ENCODE measurements around the gene ALDH3A1.

The ALDH3A1 gene

DNA sequence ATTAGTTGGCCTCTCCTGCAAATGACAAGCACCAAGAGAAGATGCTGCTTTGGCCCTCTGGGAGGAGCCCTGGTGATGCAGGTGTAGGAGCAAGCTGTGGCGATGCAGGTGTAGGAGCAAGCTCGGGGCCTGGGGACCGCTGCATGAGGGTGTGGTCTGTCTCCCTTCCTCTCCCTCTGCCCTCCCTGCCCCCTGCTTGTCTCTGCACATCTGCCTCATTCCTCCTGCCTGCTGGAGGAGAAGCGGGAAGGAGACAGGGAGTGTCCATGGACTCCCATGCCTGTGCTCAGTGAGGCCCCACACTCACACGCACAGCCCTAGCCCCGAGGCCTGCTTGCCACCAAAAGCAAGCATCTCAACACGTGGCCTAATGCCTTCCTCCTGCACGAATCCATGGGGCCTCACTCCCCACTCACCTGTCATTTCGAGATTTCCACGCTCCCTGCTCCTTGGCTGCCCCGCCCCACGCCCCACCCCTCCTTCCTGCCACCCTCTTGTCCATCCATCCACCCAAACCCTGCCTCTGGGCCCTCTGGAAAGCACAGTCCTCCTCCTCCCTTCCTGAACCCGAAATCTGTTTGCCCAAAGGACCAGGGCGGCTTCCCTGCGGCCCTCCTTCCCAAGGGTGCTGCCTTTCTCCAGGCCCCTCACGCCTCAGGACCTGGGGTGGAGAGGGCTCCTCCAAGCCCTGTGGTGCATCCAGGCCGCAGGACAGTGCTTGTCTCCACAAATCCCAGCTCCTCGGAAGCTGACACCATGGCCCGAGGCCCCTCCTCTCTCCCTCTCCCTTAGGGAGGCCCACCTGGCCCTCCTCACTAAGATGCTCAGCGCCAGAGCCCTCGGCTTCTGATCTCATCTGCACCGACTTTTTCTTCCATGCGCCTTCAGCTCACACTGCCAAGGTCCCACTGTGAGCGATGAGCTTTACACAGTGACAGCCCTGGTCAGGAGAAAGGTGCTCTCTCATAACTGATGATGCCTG, 11.8 kb upstream of the ALDH3A1 start:
- DNase-seq (ENCODE audit: low read depth): no peak

DNA sequence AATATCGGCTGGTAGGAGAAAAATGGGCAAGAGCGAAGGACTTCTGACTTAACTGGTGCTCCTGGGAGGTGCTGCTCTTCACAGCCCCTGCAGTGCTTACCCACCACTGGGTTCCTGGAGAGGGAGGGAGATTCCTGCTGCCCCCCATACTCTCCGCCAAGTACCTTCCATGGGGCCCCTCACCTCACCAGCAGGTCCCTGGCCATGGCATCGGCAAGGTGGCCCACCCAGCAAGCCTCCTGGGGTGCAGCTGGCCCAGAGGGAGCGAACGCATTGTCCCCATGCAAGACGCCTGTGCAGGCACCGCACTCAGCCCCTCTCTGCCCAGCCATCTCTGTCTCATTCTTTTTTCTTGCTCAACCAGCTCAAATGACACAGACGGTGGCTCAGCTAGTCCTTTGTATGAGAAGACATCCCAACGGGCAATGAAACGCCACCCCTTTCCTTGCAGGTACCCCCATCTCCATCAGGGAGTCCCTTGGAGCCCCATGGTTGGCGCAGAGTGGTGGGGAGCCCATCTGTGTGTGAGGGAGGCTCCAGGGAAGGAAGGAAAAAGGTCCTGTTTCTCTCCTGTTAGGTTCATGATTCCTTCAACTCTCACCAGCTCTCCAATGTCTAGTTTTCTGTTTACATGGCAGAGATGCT, 9.6 kb upstream of the ALDH3A1 start:
- DNase-seq (ENCODE audit: low read depth): no peak

DNA sequence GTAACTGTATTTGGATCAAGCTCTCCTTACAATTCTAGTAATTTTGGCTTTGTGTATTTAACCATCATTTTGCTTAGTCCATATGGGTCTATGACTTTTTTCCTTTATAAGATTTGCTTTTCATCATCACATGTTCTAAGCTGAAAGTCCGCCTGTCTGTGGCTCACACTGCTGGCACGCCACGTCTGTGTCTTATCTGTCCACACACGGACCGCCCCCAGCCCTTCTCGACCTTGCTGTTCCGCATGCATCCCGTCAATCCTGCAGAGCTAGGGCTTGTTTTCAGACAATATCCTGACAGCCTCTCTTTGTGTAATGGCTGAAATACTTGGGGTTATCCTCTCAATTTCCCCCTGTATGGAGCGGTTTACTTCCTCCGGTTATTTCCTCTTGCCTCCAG, 8.4 kb upstream of the ALDH3A1 start:
- no peak for DNase-seq (ENCODE audit: low read depth)

DNA sequence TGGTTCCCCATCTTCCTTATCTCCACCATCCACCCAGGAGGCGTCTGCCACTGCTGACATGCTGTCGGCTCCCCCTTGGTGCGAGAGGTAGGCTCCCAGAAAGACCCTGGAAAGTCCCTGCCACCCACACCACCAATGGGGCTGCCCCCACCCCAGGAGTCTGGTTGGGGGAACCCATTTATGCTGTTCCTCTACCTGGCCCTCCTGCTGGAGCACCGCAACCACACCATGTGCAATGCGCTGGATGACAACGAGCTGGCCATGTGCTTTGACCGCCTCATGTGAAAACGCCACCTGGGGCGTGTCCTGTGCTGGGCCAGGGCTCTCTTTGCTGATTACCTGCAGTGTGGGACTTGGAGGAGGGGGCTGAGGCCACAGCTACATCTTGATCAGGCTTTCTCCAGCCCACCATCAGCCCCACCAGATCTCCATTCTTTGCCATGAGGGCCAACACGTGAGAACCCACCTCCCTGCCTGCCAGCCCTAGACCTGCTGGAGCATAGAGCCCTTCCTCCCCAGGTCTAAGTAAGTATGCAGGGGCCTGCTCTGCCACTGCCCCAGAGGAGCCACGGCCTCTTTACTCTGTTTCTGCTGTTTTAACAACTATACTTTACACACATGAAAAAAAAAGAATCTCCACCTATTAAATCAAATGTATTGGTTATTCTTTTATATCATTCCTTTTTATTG, 7.9 kb upstream of the ALDH3A1 start:
- no peak for DNase-seq (ENCODE audit: low read depth)

DNA sequence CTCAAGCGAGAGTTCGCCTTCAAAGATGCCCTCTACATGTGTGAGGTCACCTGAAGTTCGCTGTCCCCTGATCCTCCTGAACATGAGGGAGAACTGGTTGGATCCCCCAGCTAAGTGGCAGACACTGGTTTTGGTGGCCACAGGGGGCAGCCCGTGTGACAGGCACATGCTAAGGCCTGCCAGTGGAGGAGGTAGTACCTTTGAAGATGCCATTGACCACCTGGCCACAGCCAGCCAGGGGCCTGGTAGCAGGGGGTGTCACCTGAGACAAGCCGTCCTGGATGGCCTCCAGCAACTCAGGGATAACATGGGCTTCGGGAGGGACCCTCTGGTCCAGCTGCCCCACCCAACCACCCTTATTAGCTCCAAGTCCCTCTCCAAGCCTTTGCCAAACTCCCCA, 7.3 kb upstream of the ALDH3A1 start:
- DNase-seq (ENCODE audit: low read depth): no peak

DNA sequence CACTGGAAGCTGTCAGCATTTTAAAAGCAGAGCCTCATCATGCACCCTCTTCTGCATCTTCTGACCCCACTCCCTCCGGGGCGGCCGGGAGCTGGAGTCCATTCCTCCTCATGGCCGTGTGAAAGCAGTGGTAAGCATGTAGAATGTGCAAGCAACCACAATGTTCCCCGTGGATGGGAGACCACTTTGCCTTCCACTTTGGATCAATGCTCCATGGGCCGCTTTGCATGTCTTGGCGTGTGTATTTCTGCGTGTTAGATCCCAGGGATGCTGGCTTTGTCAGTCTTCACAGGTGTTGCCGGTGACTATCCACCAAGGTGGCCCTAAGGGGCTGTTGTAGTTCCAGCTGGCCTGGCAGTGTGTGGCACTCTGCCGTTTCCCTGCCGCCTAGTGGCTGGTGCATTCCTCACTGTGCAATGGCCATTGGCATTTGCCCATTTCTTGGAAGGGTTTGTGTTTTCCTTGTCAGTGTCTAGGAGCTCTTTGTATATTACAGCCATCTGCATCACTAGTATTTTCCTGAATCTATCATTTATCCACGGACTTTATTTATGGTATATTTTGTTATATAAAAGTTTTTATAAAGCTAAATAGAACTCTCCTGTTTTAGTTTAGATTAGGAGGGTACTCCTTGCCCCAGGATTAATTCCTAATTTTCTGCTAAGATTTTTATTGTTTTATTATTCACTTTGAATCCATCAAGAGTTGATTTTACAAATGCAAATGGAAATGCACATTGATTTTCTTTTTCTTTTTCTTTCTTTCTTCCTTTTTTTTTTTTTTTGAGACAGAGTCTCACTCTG, 5.8 kb upstream of the ALDH3A1 start:
- DNase-seq (ENCODE audit: low read depth): no peak

DNA sequence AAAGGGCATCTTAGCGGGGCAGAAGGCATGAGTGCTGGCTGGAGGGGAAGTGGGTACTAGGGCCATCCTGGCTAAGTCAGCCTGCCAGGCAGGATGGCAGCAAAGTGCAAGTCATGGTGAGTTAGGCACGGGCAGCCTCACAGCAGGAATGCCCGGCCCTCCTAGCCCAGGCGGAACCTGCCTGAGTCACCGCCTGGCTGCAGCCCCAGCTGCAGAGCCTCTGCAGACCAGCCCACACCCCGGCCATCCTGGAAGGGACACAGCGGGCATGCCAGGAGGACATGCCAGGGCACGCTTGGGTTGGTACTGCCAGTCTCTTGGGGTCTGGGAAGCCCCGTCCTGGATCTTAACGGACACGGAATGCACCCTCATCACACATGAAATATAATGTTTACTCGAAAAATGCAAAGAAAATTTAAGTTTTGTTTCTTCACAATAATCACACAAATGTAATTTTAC, 5.0 kb upstream of the ALDH3A1 start:
- DNase-seq (ENCODE audit: low read depth): peak; percentile 68

DNA sequence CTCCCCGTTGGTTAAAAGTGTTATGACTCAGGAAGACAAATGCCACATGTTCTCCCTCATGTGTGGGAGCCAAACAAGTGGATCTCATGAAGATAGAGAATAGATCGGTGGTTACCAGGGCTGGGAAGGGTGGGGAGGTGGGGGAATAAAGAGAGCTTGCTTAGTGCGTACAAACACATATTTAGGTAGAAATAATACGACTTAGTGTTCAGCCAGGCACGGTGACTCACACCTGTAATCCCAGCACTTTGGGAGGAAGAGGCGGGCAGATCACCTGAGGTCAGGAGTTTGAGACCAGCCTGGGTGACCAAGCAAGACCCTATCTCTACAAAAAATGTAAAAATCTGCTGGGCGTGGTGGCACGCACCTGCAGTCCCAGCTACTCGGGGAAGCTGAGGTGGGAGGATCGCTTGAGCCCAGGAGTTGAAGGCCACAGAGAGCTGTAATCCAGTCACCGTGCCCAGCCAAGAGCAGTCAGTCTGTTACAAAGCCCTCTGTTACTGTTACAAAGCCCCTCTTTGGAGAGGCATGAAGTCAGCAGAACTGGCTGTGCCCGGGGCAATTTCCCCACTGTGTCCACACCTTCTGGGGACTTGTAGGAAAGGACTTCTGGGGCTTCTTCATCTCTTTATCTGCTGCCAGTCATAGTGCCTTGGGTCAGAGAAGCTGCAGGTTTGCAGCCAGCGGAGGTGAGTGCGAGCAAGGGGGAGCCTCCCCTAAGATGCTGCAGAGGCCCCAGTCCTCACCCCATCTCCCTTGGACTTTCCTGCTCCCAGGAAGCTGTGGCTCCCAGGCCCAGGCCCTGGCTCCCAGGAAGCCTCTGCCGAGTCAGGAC, 4.3 kb upstream of the ALDH3A1 start:
- no peak for DNase-seq (ENCODE audit: low read depth)

DNA sequence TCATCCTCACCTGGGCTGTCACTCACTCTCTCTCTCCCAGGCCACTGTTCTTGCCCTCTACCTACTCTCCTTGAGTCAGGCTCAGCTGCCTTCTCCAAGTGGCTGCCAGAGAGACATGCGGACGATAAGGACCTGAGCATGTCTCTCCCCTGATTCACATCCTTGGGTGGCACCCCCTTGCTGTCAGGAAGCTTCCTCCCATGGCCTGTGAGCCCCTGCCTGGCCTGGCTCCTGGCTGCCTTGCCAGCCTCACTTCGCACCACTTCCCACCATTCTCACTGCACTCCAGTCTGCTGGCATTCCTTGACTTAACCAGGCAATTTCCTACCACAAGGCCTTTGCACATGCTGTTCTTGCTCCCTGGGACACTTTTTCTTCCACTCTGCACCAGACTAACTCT, 2.7 kb upstream of the ALDH3A1 start:
- DNase-seq (ENCODE audit: low read depth): no peak

DNA sequence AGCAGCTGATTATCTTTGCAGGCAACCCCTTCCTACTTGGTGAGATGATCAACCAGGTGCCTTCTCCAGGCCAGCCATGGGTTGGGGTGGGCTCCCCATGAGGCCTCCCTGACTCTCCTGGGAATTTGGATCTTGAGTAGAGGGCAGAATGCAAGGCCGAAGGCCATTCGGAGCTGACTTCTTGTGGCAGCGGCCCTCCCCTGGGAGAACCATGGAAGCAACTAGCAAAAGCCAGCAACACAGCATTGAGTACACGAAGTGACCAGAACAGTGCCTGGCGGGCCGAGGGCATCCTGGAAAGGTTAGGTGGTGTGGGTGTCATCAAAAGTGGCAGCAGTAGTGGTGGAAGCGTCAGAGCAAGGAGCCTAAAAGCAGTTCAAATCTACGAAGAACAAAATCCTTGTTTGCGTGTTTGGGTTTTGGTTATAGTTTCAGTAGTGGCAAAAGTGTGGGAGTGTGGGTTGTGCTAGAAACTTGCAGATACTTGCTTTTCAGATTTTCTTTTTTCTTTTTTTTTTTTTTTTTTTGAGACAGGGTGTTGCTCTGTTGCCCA, 2.0 kb upstream of the ALDH3A1 start:
- DNase-seq (ENCODE audit: low read depth): no peak

DNA sequence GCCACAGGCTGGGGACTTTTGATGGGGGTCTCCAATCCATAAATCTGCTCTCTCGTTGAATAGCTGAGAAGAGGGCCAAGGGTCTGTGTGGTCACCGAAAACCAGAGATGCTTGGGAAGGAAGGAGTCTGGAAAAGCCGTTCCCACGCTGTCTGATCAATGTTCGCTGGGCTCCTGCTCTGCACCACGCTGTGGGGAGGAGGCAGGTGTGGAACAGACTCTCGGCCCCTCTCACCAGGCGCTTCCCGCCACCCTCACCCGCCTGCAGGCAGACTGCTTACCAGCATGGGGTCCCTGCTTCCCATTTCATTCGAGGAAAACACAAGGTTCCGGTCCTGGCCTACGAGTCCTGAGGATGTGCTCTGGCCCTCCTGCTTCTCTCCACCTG, 702 bp upstream of the ALDH3A1 start:
- DNase-seq (ENCODE audit: low read depth): no peak

DNA sequence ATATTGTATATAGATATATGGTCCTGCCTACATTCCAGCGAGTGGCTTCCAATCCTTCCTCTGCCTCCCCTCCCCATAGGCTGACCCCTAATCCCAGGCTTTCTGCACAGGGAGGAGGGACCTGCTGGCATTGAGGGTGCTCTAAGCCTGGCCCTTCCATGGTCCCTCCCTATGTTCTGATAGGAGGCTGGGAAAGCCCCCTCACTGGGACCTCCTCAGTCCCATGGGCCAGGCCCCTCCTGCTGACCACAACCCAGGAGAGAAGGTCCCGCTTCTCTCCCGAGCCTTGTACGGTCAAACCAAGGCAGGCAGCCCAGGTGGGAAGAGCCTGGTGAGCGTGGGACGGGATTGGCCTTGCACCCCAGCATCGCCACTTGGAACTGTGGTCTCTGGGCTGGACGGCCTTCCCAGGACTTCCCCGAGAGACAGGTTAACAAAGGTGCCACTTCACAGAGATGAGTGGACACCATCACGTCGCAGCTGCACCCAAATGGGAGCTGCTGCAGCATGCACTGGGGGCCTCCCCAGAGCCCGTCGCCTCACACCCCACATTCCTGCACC, 859 bp downstream of the ALDH3A1 start:
- DNase-seq (ENCODE audit: low read depth): no peak

DNA sequence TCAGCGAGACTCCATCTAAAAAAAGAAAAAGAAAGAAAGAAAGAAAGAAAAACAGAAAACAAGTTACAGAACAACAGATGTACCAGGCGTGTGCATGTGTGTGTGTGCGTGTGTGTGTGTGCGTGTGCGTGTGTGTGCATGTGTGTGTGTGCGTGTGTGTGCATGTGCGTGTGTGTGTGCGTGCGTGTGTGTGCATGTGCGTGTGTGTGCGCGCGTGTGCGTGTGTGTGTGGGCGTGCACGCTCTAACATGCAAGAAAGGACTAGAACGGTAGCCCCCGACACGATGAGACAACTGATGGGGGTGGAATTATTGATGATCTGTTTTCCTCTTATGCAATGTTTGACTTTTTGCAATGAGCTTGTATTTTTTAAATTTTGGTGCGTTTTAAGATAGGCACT, 1.6 kb downstream of the ALDH3A1 start:
- no peak for DNase-seq (ENCODE audit: low read depth)

DNA sequence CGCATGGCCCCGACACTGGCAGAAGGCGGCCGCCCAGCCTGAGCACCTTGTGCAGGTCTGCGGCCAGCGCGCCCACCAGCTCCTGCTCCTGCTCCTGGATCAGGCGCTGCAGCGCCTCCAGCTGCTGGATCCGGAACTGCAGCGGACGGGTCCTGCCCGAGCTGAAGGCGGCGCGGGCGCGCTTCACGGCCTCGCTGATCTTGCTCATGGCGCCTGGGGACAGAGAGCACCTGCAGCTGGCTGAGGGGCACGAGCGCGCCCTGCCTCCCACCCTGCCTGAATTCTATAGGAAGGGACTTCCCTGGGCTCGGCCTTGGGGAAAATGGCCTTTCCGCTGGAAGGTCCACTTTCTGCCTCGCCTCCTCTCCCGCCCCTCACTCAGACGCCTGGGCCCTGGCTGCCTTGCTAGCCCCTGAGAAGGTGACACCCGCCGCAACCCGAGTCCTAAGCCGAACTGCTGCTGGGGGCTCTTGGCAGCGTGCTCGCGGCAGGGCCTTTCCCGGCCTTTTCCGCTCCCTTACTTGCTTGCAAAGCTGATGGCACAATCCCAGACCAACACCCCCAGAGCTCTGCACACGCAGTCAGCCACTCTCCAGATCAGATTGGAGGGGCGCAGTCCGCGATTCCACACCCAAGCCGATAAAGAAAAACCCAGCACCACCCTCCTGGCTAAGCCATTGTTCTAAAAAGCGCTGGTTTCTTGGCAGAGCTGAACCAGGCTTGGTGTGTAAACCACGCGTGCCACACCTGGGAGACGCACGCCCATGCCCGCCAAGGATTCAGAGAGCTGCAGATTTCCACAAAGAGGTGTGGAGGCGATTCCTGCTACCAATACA, 3.0 kb downstream of the ALDH3A1 start:
- no peak for DNase-seq (ENCODE audit: low read depth)

DNA sequence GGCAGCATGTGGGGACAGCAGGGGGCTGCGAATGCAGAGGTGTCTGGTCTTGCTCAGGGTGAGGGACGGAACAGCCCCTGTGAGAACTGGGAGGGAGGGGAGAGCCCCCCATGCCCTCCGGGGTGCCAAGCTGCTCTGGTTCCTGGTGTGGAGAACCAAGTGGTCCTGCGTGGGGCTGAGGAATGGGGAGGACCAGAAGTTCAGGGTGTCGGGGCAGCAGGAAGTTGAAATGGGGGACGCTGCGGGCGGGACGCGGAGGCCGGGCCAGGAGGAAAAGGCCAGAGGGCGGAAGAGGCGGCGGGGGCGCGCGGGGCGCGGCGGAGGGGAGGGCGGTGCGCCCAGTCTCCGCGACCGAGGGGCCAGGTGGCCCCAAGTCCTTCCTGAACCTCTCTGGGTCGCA, 3.6 kb downstream of the ALDH3A1 start:
- DNase-seq (ENCODE audit: low read depth): no peak

DNA sequence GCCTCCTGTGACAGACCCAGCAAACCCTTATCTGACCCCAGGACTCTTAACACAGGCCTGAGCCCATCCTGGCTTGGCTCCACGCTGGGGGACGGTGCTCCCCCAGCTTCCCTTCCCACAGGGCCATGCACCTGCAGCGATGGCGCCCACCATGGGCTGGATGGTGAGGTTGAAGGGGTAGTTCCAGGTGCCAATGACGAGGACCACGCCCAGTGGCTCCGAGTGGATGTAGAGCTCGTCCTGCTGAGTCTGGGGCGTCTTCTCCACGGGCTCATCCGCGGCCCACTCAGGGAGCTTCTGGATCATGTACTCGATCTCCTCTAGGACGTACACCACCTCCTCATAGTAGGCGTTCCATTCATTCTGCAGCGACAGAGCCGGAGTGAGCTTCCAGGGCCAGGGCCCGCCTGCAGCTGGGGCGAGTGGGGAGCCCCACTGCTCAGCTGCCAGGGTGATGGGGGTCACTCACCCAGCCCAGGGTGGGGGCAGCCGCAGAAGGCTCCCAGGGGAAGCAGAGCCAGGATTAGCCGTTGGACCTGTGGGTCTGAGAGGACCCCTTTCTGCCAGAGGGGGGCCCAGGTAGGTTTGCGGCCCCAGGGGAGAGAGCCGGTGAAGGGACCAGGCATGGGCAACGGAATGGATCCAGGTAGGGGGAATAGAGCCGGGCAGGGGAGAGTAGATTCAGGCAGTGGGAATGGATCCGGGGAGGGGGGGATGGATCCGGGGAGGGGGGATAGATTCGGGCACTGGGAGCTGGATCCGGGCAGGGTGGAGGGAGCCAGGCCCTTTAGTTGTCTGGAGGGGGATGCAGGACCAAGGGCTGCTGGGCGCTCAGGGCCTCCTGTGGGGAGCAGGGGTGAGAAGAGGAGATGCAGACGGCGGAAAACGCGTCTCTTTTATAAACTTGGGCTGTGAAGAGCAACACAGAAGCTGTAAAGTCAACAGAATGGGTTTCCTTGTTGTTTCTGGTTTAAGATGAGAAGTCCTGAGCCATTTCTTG, 4.7 kb downstream of the ALDH3A1 start:
- no peak for DNase-seq (ENCODE audit: low read depth)

DNA sequence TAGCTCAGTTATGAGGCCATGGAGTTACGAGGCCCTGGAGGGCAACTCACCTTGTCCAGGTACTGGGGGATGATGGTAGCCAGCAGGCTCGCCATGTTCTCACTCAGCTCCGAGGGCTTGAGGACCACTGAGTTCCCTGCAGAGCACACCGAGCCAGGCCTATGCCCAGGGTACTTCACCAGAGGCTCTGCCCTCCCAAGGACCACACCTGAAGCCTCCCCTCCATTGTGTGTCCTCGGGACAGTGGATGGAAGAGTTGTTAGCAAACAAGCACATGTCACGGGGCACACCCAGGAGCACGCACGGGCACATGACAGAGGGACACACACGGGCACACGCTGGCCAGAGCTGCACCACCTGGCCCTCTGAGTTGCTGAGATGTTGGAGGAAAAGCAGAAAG, 5.6 kb downstream of the ALDH3A1 start:
- no peak for DNase-seq (ENCODE audit: low read depth)

DNA sequence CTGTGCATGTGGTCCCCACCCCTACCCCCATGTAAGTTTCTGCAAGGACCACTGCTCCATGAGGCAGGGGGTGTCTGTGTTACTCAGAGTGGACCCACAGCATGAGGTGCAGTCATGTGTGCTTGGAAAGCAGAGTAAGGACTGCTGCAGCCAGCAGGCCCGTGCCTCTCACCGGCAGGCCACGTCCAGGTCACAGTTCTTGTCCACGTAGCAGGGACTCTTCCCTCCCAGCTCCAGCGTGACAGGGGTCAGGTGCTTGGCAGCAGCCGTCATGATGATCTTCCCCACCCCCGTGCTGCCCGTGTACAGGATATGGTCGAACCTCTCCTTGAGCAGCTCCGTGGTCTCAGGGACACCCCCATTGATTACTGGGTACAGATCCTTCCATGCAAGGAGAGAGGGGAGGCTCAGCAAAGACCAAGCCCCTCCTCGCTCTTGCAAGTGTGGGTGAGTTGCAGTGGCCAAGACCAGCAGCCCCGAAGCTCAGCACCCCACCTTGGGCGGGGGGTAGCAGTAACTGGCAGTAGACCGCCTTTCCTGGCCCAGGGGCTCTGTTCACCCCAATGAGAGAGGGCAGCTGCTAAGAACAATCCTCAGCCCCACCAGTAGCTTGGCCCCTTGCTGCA, 6.2 kb downstream of the ALDH3A1 start:
- no peak for DNase-seq (ENCODE audit: low read depth)
